Body of pancreas (tissue), 4 donors: ENCODE results near the gene B3GNT9. TPM values are rescaled to one million over a fixed set of nuclear protein-coding genes. Genes with fewer than 3 reads are reported as not detected.

Experiments
- ATAC-seq: fragments of 150-250 bp; one replicate; pipeline ENCODE4 v1.9.1; 2016
- DNase-seq, 4 donors: peaks; one replicate each; pipeline ENCODE4 v3.0.0-alpha.2; 2019
- H3K27ac ChIP-seq, 4 donors: fragments of 200-600 bp; sonication (generic); 1 replicate in 3 of 4; 2 replicates in 1 of 4; pipeline versions ENCODE4 v1.5.1 to v1.6.1; 2016 to 2019; ENCODE audit warnings: mild to moderate bottlenecking in 1 of 4, mixed read lengths in 1 of 4, moderate library complexity in 1 of 4
- H3K27me3 ChIP-seq, 2 donors: fragments of 200-600 bp; sonication (generic); one replicate each; pipeline ENCODE4 v1.6.0; 2016; ENCODE audit warnings: mild to moderate bottlenecking in 1 of 2
- H3K36me3 ChIP-seq, 2 donors: fragments of 200-600 bp; sonication (generic); replicated peaks in 1 of 2; 2 replicates each; pipeline ENCODE4 v1.5.1; 2016; ENCODE audit warnings: low read depth in 2 of 2; ENCODE audit not compliant: insufficient read depth in 1 of 2
- H3K4me1 ChIP-seq: fragments of 200-600 bp; sonication (generic); one replicate; pipeline ENCODE4 v1.6.0; 2016
- H3K4me3 ChIP-seq, 2 donors: fragments of 200-600 bp; sonication (generic); 1 replicate in 1 of 2; 2 replicates in 1 of 2; pipeline ENCODE4 v1.5.1; 2016 to 2019
- H3K9me3 ChIP-seq, 3 donors: fragments of 200-600 bp; sonication (generic); 1 replicate in 2 of 3; 2 replicates in 1 of 3; pipeline ENCODE4 v1.5.1; 2016
- POLR2A ChIP-seq, 3 donors: fragments of 450-650 bp; IDR thresholded peaks; one replicate each; pipeline ENCODE4 v1.6.1; 2016; ENCODE audit warnings: antibody characterized with exemption in 3 of 3, mild to moderate bottlenecking in 2 of 3
- WGBS, 2 donors: methylation state at CpG; one replicate each; pipeline ENCODE4 v1.1.5; 2017; 5-methylcytosine and 5-hydroxymethylcytosine counted together
- intact Hi-C: fragments of 100-400 bp; cut with DNase I; formaldehyde crosslinking; loops from one replicate; pipeline ENCODE4 v1.15.1; 2023
- total RNA-seq, 2 donors: library from RNA; depleted of rRNA; stranded (reverse); fragments of >200 nt; gene quantifications; one replicate each; pipeline ENCODE4 v1.1.0, GENCODE V29; 2016
- TF ChIP-seq, protein P1 (sequence below), 7 experiments: fragments of 450-650 bp in 4 of 7; fragments of 200-600 bp in 3 of 7; sonication (generic) in 3 of 7; IDR thresholded peaks; one replicate each; pipeline ENCODE4 v1.5.1; 2016 to 2019; ENCODE audit warnings: antibody characterized with exemption in 7 of 7

The B3GNT9 gene
- total RNA-seq, 2 donors from 2014 or later: 8.3 to 9.9 TPM

DNA sequence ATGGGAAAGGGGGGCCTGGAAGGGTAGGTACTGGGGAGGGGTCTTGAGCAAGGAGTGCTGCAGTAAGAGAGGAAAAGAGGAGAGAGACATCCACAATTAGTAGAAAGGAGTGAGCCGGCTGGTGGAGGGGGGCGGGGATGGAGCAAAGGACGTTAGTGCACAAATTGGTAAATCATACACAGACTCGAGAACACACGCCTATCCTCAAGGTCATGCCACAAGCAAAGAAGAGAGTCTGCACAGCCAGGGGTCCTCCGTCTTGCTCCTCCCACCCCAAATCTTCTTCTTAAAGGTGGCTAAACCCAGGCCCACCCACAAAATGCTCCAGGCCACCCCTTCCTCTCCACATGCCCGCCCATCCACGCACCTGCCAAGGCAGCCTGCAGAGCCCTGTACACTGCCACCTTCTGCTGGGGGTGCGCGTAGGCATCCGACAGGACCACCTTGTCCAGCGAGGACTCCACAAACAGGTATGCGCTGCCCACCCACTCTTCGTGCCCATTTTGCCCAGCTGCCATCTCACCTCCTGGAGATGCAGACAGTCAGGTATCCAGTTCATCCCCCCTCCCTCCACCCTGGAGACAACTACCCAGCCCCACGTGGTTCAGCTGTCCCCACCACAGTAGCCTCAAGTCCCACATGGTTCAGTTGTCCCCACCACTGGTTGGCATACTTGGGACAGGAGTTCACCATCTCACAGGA is 5.5 kb upstream of the B3GNT9 start:
- intact Hi-C loops: no loop called here
- WGBS, 2 donors: 54 to 64% methylated on average over 14 to 15 of the region's 15 CpGs
- Histone ChIP-seq H3K4me1 (peaks cover 37% of the 10 kb centered on the region), H3K4me3 (no peak overlapping the region), H3K9me3 (no peaks in the 10 kb centered on the region), H3K27me3 (no peaks in the 10 kb centered on the region), H3K27ac (no peak overlapping the region), H3K36me3 (no peaks in the 10 kb centered on the region)
- DNase-seq (no peak), ATAC-seq (no peak)
- TF ChIP-seq, protein P1, sequence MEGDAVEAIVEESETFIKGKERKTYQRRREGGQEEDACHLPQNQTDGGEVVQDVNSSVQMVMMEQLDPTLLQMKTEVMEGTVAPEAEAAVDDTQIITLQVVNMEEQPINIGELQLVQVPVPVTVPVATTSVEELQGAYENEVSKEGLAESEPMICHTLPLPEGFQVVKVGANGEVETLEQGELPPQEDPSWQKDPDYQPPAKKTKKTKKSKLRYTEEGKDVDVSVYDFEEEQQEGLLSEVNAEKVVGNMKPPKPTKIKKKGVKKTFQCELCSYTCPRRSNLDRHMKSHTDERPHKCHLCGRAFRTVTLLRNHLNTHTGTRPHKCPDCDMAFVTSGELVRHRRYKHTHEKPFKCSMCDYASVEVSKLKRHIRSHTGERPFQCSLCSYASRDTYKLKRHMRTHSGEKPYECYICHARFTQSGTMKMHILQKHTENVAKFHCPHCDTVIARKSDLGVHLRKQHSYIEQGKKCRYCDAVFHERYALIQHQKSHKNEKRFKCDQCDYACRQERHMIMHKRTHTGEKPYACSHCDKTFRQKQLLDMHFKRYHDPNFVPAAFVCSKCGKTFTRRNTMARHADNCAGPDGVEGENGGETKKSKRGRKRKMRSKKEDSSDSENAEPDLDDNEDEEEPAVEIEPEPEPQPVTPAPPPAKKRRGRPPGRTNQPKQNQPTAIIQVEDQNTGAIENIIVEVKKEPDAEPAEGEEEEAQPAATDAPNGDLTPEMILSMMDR (IDR thresholded peaks at IDR 0.05): no peak
- TF ChIP-seq POLR2A (IDR thresholded peaks at IDR 0.05): no peak

DNA sequence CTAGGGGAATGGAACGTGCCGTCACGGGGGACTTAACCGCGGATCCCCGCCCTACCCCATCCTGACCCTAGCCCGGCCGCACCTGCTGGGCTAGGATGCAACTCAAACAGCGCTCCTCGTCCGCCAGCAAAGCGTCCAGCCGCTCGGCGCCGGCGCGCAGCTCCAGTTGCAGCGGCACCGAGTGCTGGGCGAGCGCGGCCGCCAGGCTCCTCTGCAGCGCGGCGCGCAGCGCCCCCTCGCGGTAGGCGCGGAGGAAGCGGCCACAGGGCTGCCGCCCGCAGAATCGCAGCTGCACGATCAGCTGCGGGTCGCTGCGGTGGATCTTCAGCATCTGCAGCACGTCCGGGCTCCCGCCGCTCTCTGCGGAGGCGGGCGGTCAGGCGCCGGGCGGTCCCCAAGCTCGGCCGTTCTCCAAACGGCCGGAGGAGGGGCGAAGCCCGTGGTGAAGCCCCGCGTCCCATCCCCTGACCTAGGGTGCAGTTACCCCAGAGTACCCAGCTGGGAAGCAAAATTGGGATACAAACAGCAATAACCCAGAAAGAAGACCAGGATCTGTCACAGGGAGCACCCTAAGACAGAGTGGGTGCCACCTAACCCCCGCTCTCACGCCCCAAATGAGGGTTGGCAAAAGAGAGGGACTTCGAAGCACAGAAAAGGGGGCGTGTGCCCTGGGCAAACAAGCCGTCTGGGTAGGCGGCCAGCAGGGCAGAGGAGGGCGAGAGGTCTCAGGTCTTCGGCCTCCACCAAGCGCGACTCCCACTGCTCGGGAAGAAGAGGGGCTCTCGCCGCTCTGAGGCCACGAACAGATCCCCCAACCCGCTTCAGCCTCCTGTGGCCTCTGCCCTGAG is 4.7 kb upstream of the B3GNT9 start:
- Histone ChIP-seq H3K27me3 (no peaks in the 10 kb centered on the region), H3K9me3 (no peaks in the 10 kb centered on the region), H3K27ac (no peak overlapping the region), H3K4me3 (no peak overlapping the region), H3K36me3 (no peaks in the 10 kb centered on the region), H3K4me1 (peaks cover 40% of the 10 kb centered on the region)
- no peak for TF ChIP-seq POLR2A (IDR thresholded peaks at IDR 0.05)
- TF ChIP-seq, protein P1 (IDR thresholded peaks at IDR 0.05): peak; percentile 64 to 100 (median 97)
- WGBS, 2 donors: 16 to 32% methylated on average over 23 to 49 of the region's 74 CpGs
- ATAC-seq (peak; percentile 65), DNase-seq (peak; percentile 73 to 82 (median 78))
- intact Hi-C loops: no loop called here

DNA sequence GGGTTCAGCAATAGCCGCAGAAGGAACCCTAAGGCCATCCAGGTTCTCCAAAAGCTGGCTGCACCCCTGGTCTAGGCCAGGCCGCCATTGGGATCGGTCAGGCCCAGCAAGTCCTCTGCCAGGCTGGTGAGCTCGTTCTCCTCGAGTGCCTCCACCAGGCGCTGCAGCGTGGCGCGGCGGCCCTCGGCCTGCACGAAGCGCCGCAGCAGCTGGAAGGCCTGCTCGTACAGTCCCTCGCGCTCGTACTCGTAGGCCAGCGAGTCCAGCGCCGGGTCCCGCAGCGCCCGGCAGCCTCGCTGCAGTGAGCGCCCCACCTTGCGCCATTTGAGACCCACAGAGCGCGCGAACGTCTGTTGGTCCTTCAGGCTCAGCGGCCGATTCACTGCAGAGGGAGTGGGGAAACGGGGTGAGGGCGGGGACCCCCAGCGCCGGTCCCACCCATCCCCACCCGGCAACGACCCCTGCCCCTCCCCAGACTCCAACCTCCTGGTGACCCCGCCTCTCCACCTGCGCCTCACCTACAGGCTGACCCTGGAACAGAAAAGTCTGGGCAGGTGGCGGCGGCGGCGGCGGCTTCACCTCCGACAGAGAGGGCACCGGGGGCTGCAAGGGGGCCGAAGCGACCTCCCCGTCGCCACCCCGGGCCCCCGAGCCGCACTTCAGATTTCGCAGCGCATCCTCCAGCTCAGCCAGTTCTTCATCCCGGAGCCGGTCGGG is 3.9 kb upstream of the B3GNT9 start:
- ATAC-seq: no peak
- H3K27ac ChIP-seq: no peak overlapping the region
- no peaks in the 10 kb centered on the region for H3K9me3 ChIP-seq
- no peak for DNase-seq
- no peak for TF ChIP-seq POLR2A (IDR thresholded peaks at IDR 0.05)
- TF ChIP-seq, protein P1 (IDR thresholded peaks at IDR 0.05): no peak
- H3K4me3 ChIP-seq: no peak overlapping the region
- 39 to 100% methylated on average over 1 to 56 of the region's 61 CpGs for WGBS, 2 donors
- H3K27me3 ChIP-seq: no peaks in the 10 kb centered on the region
- intact Hi-C loops: loop anchor here (5.0 kb wide), 2 partner anchors 137 to 177 kb away; no protein-coding TSS in a partner anchor
- peaks cover 48% of the 10 kb centered on the region for H3K4me1 ChIP-seq
- no peaks in the 10 kb centered on the region for H3K36me3 ChIP-seq

DNA sequence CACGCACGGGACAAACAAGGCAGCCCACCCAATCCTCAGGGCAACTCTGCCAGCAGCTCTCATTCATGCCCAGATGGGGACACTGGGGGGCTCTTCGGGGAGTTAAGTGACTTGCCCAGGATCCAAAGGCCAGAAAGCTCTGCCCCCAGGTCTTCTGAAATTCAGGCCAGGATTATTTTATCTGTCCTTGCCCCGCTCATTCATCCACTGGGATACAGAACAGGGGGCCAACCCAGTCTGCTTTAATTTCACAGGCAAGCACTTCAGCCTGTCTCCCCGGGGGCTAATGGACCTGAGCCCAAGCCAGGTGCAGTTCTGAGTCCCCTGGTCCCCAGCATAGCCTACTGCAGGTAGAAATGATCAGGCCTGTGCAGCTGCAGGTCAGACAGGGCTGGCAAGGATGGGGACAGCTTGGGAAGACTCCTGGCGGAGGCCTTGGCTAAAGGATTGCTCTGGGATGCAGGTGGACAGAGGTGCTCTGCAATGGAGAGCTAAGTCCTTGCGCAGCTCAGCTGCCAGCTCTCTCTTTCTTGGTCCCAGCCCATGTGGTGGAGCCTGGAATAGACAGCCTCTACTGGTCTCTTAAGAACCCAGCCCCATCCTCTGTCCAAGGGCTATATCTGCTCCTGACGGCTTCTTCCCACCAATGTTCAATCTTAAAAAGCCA is 766 bp upstream of the B3GNT9 start:
- no peak for TF ChIP-seq POLR2A (IDR thresholded peaks at IDR 0.05)
- TF ChIP-seq, protein P1 (IDR thresholded peaks at IDR 0.05): no peak
- Histone ChIP-seq H3K27me3 (no peaks in the 10 kb centered on the region), H3K27ac (peak overlapping the region in 1 of 4 donors; percentile 51), H3K4me3 (no peak overlapping the region), H3K4me1 (peaks cover 36% of the 10 kb centered on the region), H3K36me3 (peaks cover 0 to 4% of the 10 kb centered on the region in 2 donors), H3K9me3 (no peaks in the 10 kb centered on the region)
- intact Hi-C loops: loop anchor here (5.0 kb wide), 2 partner anchors 134 to 174 kb away; no protein-coding TSS in a partner anchor
- ATAC-seq (no peak), DNase-seq (no peak)
- WGBS, 2 donors: 36 to 38% methylated on average over 6 to 8 of the region's 8 CpGs
